HEK293 (cell line): Measurements from ENCODE around the gene NDUFS4.
"Not testable (repeated sequence)": the region's sequence is repeated elsewhere in the genome, so short reads cannot be mapped to it uniquely, and the experiment has no call there.

Experiments used
- CTCF ChIA-PET: fragments of 350-600 bp; formaldehyde crosslinking; extraction: SDS; loops from one replicate; lab custom pipeline; 2021; ENCODE audit warnings: antibody characterized with exemption; lab: Yijun Ruan, JAX
- POLR2A ChIA-PET: fragments of 300-600 bp; formaldehyde crosslinking; extraction: SDS; loops from one replicate; lab custom pipeline; 2020; ENCODE audit warnings: antibody characterized with exemption, inconsistent platforms; lab: Yijun Ruan, JAX
- H3K27ac ChIP-seq: fragments of 200-500 bp; sonication (Bioruptor generic); 2 replicates; pipeline ENCODE4 v1.5.1; 2014; ENCODE audit warnings: low read depth, low read length, control low read depth, inconsistent platforms; ENCODE audit errors: extremely low read depth
- H3K36me3 ChIP-seq, 2 experiments: fragments of 200-500 bp in 1 of 2; sonication (Bioruptor generic) in 1 of 2; 1 replicate in 1 of 2; 2 replicates in 1 of 2; pipeline ENCODE4 v1.5.1; 2014 to 2017; ENCODE audit warnings: inconsistent platforms in 2 of 2, low read length in 2 of 2; ENCODE audit not compliant: control insufficient read depth in 2 of 2, insufficient read depth in 1 of 2
- H3K4me1 ChIP-seq: fragments of 200-500 bp; sonication (Bioruptor generic); 2 replicates; pipeline ENCODE4 v1.5.1; 2014; ENCODE audit warnings: mild to moderate bottlenecking, low read length, inconsistent platforms; ENCODE audit not compliant: control insufficient read depth, insufficient read depth
- H3K4me3 ChIP-seq: 2 replicates; pipeline ENCODE4 v1.5.1; 2011; ENCODE audit warnings: low read depth, mild to moderate bottlenecking, control low read depth, low read length, moderate library complexity
- H3K9me3 ChIP-seq: fragments of 200-500 bp; sonication (Bioruptor generic); 2 replicates; pipeline ENCODE4 v1.5.1; 2014; ENCODE audit warnings: low read depth, low read length, inconsistent platforms; ENCODE audit not compliant: control insufficient read depth, insufficient read depth
- BCL11A ChIP-seq: fragments of 450-650 bp; formaldehyde crosslinking; IDR thresholded peaks from 2 replicates; pipeline ENCODE4 v1.5.1; 2016; ENCODE audit warnings: low read depth, missing biosample characterization, missing genetic modification characterization
- BCL11B ChIP-seq: fragments of 450-650 bp; formaldehyde crosslinking; IDR thresholded peaks from 2 replicates; pipeline ENCODE4 v1.5.1; 2016; ENCODE audit warnings: low read depth, missing biosample characterization, missing genetic modification characterization
- GLI2 ChIP-seq: fragments of 450-650 bp; formaldehyde crosslinking; IDR thresholded peaks from 2 replicates; pipeline ENCODE4; 2017; ENCODE audit warnings: missing biosample characterization, missing genetic modification characterization, low read depth, borderline replicate concordance
- IKZF3 ChIP-seq: fragments of 450-650 bp; IDR thresholded peaks from 2 replicates; pipeline ENCODE4 v1.5.0; 2018; ENCODE audit warnings: missing biosample characterization, mild to moderate bottlenecking, missing genetic modification characterization, moderate library complexity
- MEIS1 ChIP-seq: sonication (generic); formaldehyde crosslinking; IDR thresholded peaks from 2 replicates; pipeline ENCODE4 v1.8.1; 2022; ENCODE audit warnings: missing genetic modification reagents, mild to moderate bottlenecking, borderline replicate concordance
- MYNN ChIP-seq: fragments of 450-650 bp; formaldehyde crosslinking; IDR thresholded peaks from 2 replicates; pipeline ENCODE4 v1.5.1; 2016; ENCODE audit warnings: missing biosample characterization, missing genetic modification characterization, borderline replicate concordance
- ZBTB48 ChIP-seq: fragments of 450-650 bp; formaldehyde crosslinking; IDR thresholded peaks from 2 replicates; pipeline ENCODE4 v1.5.1; 2016; ENCODE audit warnings: missing biosample characterization, missing genetic modification characterization
- ZNF146 ChIP-seq: fragments of 450-650 bp; formaldehyde crosslinking; IDR thresholded peaks from 2 replicates; pipeline ENCODE4 v1.5.1; 2016; ENCODE audit warnings: missing biosample characterization, missing genetic modification characterization
- ZNF175 ChIP-seq: fragments of 450-650 bp; formaldehyde crosslinking; IDR thresholded peaks from 2 replicates; pipeline ENCODE4 v1.5.1; 2016; ENCODE audit warnings: missing biosample characterization, missing genetic modification characterization
- ZNF221 ChIP-seq: fragments of 450-650 bp; formaldehyde crosslinking; IDR thresholded peaks from 2 replicates; pipeline ENCODE4 v1.5.1; 2017; ENCODE audit warnings: missing biosample characterization, missing genetic modification characterization, borderline replicate concordance
- ZNF426 ChIP-seq: fragments of 450-650 bp; formaldehyde crosslinking; IDR thresholded peaks from 2 replicates; pipeline ENCODE4 v1.5.1; 2017; ENCODE audit warnings: missing biosample characterization, missing genetic modification characterization, mild to moderate bottlenecking, inconsistent platforms, moderate library complexity
- ZNF549 ChIP-seq: fragments of 450-650 bp; IDR thresholded peaks from 2 replicates; pipeline ENCODE4 v1.5.1; 2018; ENCODE audit warnings: missing biosample characterization, missing genetic modification characterization, mild to moderate bottlenecking, inconsistent platforms, moderate library complexity
- ZNF654 ChIP-seq: fragments of 450-650 bp; formaldehyde crosslinking; IDR thresholded peaks from 2 replicates; pipeline ENCODE4 v1.5.1; 2016; ENCODE audit warnings: low read depth, missing biosample characterization, missing genetic modification characterization
- ZSCAN30 ChIP-seq: fragments of 450-650 bp; IDR thresholded peaks from 2 replicates; pipeline ENCODE4 v1.5.1; 2018; ENCODE audit warnings: missing biosample characterization, mild to moderate bottlenecking, missing genetic modification characterization, moderate library complexity
- TF ChIP-seq, protein P1 (sequence below): fragments of 450-650 bp; formaldehyde crosslinking; IDR thresholded peaks from 2 replicates; pipeline ENCODE4 v1.5.1; 2017; ENCODE audit warnings: missing biosample characterization, missing genetic modification characterization
- TF ChIP-seq, protein P2 (sequence below): fragments of 450-650 bp; formaldehyde crosslinking; conservative IDR thresholded peaks from 2 replicates; pipeline ENCODE4 v1.5.1; 2016; ENCODE audit warnings: low read depth, missing biosample characterization, missing genetic modification characterization

NDUFS4 gene

DNA sequence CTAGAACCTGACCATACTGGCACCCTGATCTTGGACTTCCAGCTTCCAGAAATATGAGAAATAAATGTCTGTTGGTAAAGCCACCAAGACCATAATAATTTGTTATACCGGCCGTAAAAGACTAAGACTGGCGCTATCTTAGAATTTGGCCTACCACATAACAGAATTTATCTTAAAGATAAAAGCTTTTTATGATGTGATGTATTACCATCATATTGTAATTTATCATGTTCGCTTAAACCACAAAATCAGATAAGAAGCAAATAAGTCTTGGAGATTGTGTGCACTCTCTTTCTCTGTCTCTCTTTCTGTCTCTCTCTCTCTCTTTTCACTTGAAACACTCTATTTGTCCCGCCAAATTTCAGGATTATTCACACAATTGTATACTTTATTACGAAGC lies 44.5 kb upstream of the NDUFS4 start (continued):
- no peak for TF ChIP-seq ZNF175 (tag by site-specific recombination)
- TF ChIP-seq, protein P1, sequence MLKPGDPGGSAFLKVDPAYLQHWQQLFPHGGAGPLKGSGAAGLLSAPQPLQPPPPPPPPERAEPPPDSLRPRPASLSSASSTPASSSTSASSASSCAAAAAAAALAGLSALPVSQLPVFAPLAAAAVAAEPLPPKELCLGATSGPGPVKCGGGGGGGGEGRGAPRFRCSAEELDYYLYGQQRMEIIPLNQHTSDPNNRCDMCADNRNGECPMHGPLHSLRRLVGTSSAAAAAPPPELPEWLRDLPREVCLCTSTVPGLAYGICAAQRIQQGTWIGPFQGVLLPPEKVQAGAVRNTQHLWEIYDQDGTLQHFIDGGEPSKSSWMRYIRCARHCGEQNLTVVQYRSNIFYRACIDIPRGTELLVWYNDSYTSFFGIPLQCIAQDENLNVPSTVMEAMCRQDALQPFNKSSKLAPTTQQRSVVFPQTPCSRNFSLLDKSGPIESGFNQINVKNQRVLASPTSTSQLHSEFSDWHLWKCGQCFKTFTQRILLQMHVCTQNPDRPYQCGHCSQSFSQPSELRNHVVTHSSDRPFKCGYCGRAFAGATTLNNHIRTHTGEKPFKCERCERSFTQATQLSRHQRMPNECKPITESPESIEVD (tag by site-specific recombination): 0 out of 2 replicates have a peak, but pooled peaks have one; percentile 19
- TF ChIP-seq GLI2 (tag by site-specific recombination): no peak
- no peak for TF ChIP-seq IKZF3 (tag by site-specific recombination)
- no peak for TF ChIP-seq BCL11B (tag by site-specific recombination)

DNA sequence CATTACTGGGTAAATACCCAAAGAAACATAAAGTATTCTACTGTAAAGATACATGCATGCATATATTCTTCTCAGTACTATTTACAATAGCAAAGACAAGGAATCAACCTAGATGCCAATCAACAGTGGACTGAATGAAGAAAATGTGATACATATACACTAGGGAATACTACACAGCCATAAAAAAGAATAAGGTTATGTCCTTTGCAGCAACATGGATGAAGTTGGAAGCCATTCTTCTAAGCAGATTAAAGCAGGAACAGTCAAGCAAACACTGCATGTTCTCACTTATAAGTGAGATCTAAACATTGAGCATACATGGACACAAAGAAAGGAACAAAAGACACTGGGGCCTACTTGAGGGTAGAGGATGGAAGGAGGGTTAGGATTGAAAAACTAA lies 39.6 kb upstream of the NDUFS4 start:
- TF ChIP-seq BCL11A: no peak
- TF ChIP-seq ZNF146 (tag by site-specific recombination): peak; percentile 68; the same call in 1 of the 2 replicates
- ChIA-PET POLR2A (no interaction called here), CTCF (no interaction called here)
- Histone ChIP-seq H3K4me1 (no peaks in the 10 kb centered on the region; the same call in 1 of the 2 replicates), H3K36me3 (no peaks in the 10 kb centered on the region), H3K4me3 (no peak overlapping the region), H3K9me3 (no peaks in the 10 kb centered on the region), H3K27ac (no peak overlapping the region)

DNA sequence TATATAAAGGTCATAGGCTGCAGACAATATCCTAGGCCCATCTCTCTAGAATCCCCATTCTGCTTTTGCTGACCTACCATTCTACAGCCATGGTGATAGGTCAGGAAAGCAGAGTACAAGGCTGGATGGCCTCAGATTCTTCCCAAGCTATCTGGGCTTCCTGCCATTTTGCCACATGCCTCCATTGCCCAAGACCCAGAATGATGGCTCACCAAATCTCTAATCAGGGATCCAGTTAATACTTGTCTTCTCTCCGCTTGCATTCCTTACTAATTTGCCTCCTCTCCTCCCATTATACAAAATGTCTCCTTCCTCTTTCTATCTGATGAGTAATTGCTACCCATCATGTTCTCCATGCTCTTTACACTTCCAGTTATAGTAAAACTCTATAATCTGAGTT lies 22.7 kb upstream of the NDUFS4 start:
- Histone ChIP-seq H3K36me3 (no peaks in the 10 kb centered on the region), H3K4me3 (no peak overlapping the region), H3K4me1 (no peaks in the 10 kb centered on the region), H3K9me3 (no peaks in the 10 kb centered on the region), H3K27ac (no peak overlapping the region)
- TF ChIP-seq ZNF549 (tag by site-specific recombination) (no peak), MEIS1 (CRISPR knock-in tag) (no peak), MYNN (no peak), ZBTB48 (tag by site-specific recombination) (no peak), BCL11A (no peak), ZSCAN30 (tag by site-specific recombination) (no peak)
- ChIA-PET POLR2A (no interaction called here), CTCF (no interaction called here)

DNA sequence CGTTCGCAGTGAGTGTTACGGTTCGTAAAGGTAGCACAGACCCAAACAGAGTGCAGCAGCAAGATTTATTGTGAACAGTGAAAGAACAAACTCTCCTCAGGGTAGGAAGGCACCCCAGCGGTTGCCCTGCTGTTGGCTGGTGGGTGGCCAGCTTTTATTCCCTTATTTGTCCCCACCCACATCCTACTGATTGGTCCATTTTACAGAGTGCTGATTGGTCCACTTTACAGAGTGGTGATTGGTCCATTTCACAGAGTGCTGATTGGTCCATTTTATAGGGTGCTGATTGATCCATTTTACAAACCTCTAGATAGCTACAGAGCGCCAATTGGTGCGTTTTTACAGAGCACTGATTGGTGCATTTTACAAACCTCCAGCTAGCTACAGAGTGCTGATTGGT lies 19.7 kb upstream of the NDUFS4 start:
- H3K36me3 ChIP-seq, H3K4me1 ChIP-seq, H3K27ac ChIP-seq, H3K9me3 ChIP-seq, CTCF ChIA-PET, H3K4me3 ChIP-seq, POLR2A ChIA-PET: not testable (repeated sequence)

DNA sequence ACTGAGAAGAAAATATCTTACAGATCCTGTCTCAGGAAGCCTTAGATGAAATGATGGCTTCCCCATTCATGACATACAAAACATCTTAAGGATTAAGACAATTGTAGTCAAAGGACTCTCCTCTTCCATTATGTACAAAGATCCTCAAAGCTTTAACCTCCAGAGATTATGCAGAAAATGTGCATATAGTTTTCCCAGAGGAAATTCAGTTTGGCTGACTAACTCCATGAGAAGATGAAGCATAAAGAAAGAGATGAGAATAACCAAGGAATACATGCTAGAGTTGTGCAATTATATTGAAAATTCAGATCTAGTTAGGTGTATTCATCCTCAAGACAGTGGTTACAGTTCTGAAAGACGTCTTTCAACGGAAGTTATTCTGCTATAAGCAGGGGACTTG lies 18.6 kb upstream of the NDUFS4 start:
- Histone ChIP-seq H3K9me3 (no peaks in the 10 kb centered on the region), H3K4me3 (no peak overlapping the region), H3K36me3 (no peaks in the 10 kb centered on the region), H3K27ac (no peak overlapping the region), H3K4me1 (no peaks in the 10 kb centered on the region)
- POLR2A ChIA-PET: no interaction called here
- TF ChIP-seq ZNF426 (no peak), ZNF221 (tag by site-specific recombination) (no peak), ZNF654 (no peak)
- TF ChIP-seq, protein P2, sequence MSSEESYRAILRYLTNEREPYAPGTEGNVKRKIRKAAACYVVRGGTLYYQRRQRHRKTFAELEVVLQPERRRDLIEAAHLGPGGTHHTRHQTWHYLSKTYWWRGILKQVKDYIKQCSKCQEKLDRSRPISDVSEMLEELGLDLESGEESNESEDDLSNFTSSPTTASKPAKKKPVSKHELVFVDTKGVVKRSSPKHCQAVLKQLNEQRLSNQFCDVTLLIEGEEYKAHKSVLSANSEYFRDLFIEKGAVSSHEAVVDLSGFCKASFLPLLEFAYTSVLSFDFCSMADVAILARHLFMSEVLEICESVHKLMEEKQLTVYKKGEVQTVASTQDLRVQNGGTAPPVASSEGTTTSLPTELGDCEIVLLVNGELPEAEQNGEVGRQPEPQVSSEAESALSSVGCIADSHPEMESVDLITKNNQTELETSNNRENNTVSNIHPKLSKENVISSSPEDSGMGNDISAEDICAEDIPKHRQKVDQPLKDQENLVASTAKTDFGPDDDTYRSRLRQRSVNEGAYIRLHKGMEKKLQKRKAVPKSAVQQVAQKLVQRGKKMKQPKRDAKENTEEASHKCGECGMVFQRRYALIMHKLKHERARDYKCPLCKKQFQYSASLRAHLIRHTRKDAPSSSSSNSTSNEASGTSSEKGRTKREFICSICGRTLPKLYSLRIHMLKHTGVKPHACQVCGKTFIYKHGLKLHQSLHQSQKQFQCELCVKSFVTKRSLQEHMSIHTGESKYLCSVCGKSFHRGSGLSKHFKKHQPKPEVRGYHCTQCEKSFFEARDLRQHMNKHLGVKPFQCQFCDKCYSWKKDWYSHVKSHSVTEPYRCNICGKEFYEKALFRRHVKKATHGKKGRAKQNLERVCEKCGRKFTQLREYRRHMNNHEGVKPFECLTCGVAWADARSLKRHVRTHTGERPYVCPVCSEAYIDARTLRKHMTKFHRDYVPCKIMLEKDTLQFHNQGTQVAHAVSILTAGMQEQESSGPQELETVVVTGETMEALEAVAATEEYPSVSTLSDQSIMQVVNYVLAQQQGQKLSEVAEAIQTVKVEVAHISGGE: no peak
- CTCF ChIA-PET: no interaction called here
